Bronchial epithelial cell (primary cell): ENCODE data around the gene TLX3. TPM values are rescaled to one million over a fixed set of nuclear protein-coding genes. Genes with fewer than 3 reads are reported as not detected.
A peak's percentile ranks its signal among the peaks of the same experiment; 100 is the strongest.

ENCODE experiments used
- DNase-seq: peaks from one replicate; pipeline ENCODE4 v3.0.0-alpha.2; 2010; ENCODE audit warnings: low read depth
- FAIRE-seq: peaks from 2 replicates; lab custom pipeline; 2011; peaks lifted over from hg19 to GRCh38; lab: Jason Lieb, UNC
- H3K27me3 ChIP-seq: 2 replicates; pipeline ENCODE4 v1.5.1; 2011; ENCODE audit warnings: low read length; ENCODE audit not compliant: control insufficient read depth, insufficient read depth
- H3K36me3 ChIP-seq: 2 replicates; pipeline ENCODE4 v1.5.1; 2011; ENCODE audit warnings: low read length; ENCODE audit not compliant: control insufficient read depth, insufficient read depth
- H3K4me3 ChIP-seq: 2 replicates; pipeline ENCODE4 v1.5.1; 2011; ENCODE audit warnings: mild to moderate bottlenecking, low read depth, low read length, control low read depth
- CTCF ChIP-seq: IDR thresholded peaks from 2 replicates; pipeline ENCODE4 v1.5.1; 2011; ENCODE audit warnings: mild to moderate bottlenecking, moderate library complexity, low read length, control low read depth, inconsistent platforms; ENCODE audit not compliant: insufficient read depth, severe bottlenecking
- total RNA-seq: library from RNA; depleted of rRNA; stranded (reverse); fragments of >200 nt; gene quantifications from 2 replicates; pipeline ENCODE4 v1.2.1, GENCODE V29; 2014

Gene TLX3
- total RNA-seq, 1 donor from 2014 or later = not detected

GRCh38 chr5:171323007-171323406 lies 14.0 kb downstream of the TLX3 start:
- FAIRE-seq (no peak), DNase-seq (no peak)
- no peak for TF ChIP-seq CTCF
- no peak overlapping the region for H3K4me3 ChIP-seq
- peaks cover 19% of the 10 kb centered on the region for H3K27me3 ChIP-seq
- no peaks in the 10 kb centered on the region for H3K36me3 ChIP-seq

GRCh38 chr5:171323806-171324632 lies 15.0 kb downstream of the TLX3 start:
- TF ChIP-seq CTCF = no peak
- Histone ChIP-seq H3K27me3 (peaks cover 14% of the 10 kb centered on the region), H3K36me3 (no peaks in the 10 kb centered on the region), H3K4me3 (no peak overlapping the region)
- FAIRE-seq (no peak), DNase-seq (no peak)

GRCh38 chr5:171330021-171330420 lies 21.0 kb downstream of the TLX3 start:
- FAIRE-seq = no peak

GRCh38 chr5:171335616-171336015 lies 26.6 kb downstream of the TLX3 start:
- no peak for FAIRE-seq
- DNase-seq = no peak
- Histone ChIP-seq H3K27me3 (peaks cover 6% of the 10 kb centered on the region), H3K36me3 (no peaks in the 10 kb centered on the region), H3K4me3 (no peak overlapping the region)
- TF ChIP-seq CTCF = no peak

More at GRCh38 chr5:171330021-171330420, 21.0 kb downstream of the TLX3 start:
- Histone ChIP-seq H3K27me3 (peaks cover 4% of the 10 kb centered on the region), H3K4me3 (no peak overlapping the region), H3K36me3 (no peaks in the 10 kb centered on the region)
- DNase-seq = no peak
- TF ChIP-seq CTCF = no peak

- TF ChIP-seq CTCF = peak; percentile 79
- no peaks in the 10 kb centered on the region for H3K36me3 ChIP-seq
- H3K27me3 ChIP-seq = peaks cover 8% of the 10 kb centered on the region
- FAIRE-seq (no peak), DNase-seq (peak; percentile 52)
- peak overlapping the region; percentile 37 for H3K4me3 ChIP-seq
Measured at GRCh38 chr5:171336521-171337209, 27.6 kb downstream of the TLX3 start.
